AG04449 (cell line): Measurements from ENCODE around the gene GNB5.

Experiments
- CTCF ChIA-PET: fragments of 350-600 bp; formaldehyde crosslinking; extraction: SDS; loops from one replicate; lab custom pipeline; 2021; ENCODE audit warnings: antibody characterized with exemption; lab: Yijun Ruan, JAX
- POLR2A ChIA-PET: fragments of 400-600, 350-600 bp; formaldehyde crosslinking; extraction: SDS; loops from one replicate; lab custom pipeline; 2020; ENCODE audit warnings: antibody characterized with exemption, inconsistent platforms; lab: Yijun Ruan, JAX
- DNase-seq: peaks from one replicate; pipeline ENCODE4 v3.0.0-alpha.2; 2010; ENCODE audit warnings: low read depth, low spot score
- H3K4me3 ChIP-seq: 2 replicates; pipeline ENCODE4 v1.5.1; 2011; ENCODE audit warnings: low read depth, mild to moderate bottlenecking, control low read depth, low read length
- CTCF ChIP-seq: IDR thresholded peaks from one replicate; pipeline ENCODE4 v1.5.1; 2011; ENCODE audit warnings: mild to moderate bottlenecking, moderate library complexity, low read length, control low read depth, inconsistent platforms; ENCODE audit not compliant: insufficient read depth; ENCODE audit errors: missing control alignments

The GNB5 gene

DNA sequence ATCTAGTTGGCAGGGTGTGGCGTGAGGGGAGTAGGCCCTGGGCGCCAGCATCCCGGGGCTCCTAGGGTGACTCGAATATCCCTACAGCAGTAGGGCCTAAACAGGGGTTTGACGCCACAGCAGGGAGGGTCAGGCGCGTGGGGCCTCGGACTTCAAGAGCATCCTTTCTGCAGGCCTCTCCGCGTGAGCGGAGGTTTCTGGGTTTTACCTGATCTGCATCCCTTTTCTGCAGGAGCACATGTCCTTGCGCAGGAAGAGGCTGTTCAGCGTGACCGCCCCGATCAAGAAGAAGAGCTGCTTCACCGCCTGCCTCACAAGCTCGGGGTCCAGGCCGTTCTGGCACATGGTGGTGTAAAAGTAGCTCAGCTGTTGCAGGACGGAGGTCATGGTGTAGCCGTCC is 13.5 kb upstream of the GNB5 start:
- no peak for TF ChIP-seq CTCF
- no peak overlapping the region for H3K4me3 ChIP-seq
- CTCF ChIA-PET, result interaction anchor here (1.2 to 2.7 kb wide), 5 partner anchors 20 to 23 kb away, joined by 3 to 10 read pairs (median 5); no protein-coding TSS in a partner anchor
- POLR2A ChIA-PET, result no interaction called here
- DNase-seq, result no peak

DNA sequence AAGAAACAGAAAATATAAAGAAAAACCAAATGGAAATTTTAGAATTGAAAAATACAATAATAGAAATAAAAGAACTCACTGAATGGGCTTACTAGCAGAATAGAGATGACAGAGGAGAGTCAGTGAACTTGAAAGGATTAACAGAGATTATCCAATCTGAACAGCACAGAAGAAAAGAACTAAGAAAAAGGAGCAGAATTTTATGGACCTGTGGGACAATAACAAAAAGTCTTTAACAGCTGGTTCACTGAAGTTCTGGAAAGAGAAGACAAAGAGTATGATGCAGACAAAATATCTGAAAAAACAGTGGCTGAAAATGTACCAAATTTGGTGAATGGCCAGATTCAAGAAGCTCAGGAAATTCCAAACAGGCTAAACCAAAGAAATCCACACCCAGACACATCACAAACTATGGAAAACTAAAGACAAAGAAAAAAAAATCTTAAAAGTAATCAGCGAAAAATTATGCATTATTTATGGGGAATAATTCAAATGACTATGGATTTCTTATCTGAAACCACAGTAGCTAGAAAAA is 9.7 kb upstream of the GNB5 start:
- CTCF ChIA-PET, result interaction anchor here (1.0 to 3.5 kb wide), 4 partner anchors 8 to 36 kb away, joined by 3 to 20 read pairs (median 11); no protein-coding TSS in a partner anchor
- POLR2A ChIA-PET, result no interaction called here
- no peak for DNase-seq

GRCh38 chr15:52199271-52199670 is 8.1 kb upstream of the GNB5 start:
- ChIA-PET CTCF (interaction anchor here (0.9 to 3.5 kb wide), 5 partner anchors 9 to 35 kb away, joined by 3 to 20 read pairs (median 9); no protein-coding TSS in a partner anchor), POLR2A (no interaction called here)
- no peak for TF ChIP-seq CTCF
- DNase-seq, result no peak
- no peak overlapping the region for H3K4me3 ChIP-seq

More for the DNA sequence above, 9.7 kb upstream of the GNB5 start:
- H3K4me3 ChIP-seq, result no peak overlapping the region
- TF ChIP-seq CTCF, result no peak

DNA sequence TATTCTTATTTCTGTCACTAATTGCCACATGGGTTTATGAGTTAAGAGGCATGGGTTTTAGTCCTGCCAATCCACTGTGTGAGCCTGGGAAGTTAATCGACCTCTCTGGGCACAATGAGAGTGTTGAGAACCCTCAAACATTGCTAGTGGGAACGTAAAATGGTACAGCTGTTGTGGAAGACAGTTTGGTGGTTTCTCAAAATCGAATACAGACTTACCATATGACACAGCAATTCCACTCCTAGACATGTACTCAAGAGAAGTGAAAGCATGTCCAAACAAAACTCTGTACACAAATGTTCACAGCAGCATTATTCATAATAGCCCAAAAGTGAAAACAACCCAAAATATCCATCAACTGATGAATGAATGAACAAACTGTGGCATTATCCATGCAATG is 5.7 kb upstream of the GNB5 start:
- no peak for DNase-seq
- no peak for TF ChIP-seq CTCF
- CTCF ChIA-PET, result interaction anchor here (0.7 to 1.6 kb wide), 4 partner anchors 11 to 31 kb away, joined by 4 to 8 read pairs (median 4); no protein-coding TSS in a partner anchor
- POLR2A ChIA-PET, result no interaction called here
- no peak overlapping the region for H3K4me3 ChIP-seq

- DNase-seq, result no peak
- CTCF ChIA-PET, result interaction anchor here (0.9 to 3.7 kb wide), 8 partner anchors 10 to 115 kb away, joined by 3 to 33 read pairs (median 6); no protein-coding TSS in a partner anchor
- no peak overlapping the region for H3K4me3 ChIP-seq
- POLR2A ChIA-PET, result interaction anchor here (0.5 kb wide), 1 partner anchor 143 kb away, joined by 4 read pairs; no protein-coding TSS in a partner anchor
- no peak for TF ChIP-seq CTCF
Measured at GRCh38 chr15:52193791-52194190, 2.6 kb upstream of the GNB5 start.

DNA sequence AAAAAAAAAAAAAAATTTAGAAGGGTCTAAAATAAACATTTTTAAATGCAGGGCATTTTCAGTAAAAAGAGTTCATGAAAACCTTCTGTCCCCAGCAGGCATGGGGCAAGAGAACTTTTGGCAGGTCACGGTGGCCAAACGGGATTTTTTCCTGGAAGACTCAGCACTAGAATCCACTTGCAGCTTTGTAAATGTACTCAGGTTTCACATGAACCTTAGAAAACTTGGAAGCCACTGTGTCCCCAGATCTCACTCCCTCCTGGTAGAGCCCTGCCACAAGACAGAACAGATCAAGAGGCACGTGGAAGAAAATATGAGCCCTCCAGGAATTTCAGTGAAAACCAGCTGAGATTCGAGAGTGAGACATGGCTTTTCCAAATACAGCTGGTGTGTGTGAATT is 2.1 kb upstream of the GNB5 start:
- DNase-seq, result no peak
- POLR2A ChIA-PET, result no interaction called here
- no peak for TF ChIP-seq CTCF
- H3K4me3 ChIP-seq, result no peak overlapping the region
- CTCF ChIA-PET, result interaction anchor here (0.9 to 3.7 kb wide), 8 partner anchors 9 to 115 kb away, joined by 3 to 33 read pairs (median 6); no protein-coding TSS in a partner anchor
